Panc1 (cell line): ENCODE data around the gene POU2AF2. TPM values are rescaled to one million over a fixed set of nuclear protein-coding genes. Genes with fewer than 3 reads are reported as not detected.

ENCODE experiments used
- ATAC-seq: fragments of 200-7000 bp; cut with Tn5 transposase; 2 replicates; pipeline ENCODE4 v1.9.1; 2020; ENCODE audit warnings: mild to moderate bottlenecking, moderate library complexity
- BruUV-seq: library from RNA; stranded (reverse); fragments of 400-500 nt; replicated peaks from 2 replicates; lab custom pipeline; 2021; lab: Mats Ljungman, UMichigan
- CTCF ChIA-PET: fragments of 300-600 bp; sonication (Branson Sonifier 250); formaldehyde crosslinking; loops from one replicate; lab custom pipeline; 2022; ENCODE audit warnings: antibody characterized with exemption; lab: Charles Lee
- POLR2A ChIA-PET: fragments of 300-600 bp; sonication (Branson Sonifier 250); formaldehyde crosslinking; loops from one replicate; lab custom pipeline; 2022; ENCODE audit warnings: antibody characterized with exemption; lab: Charles Lee
- DNase-seq: peaks from one replicate; pipeline ENCODE4 v3.0.0-alpha.2; 2010; ENCODE audit warnings: low read depth, low spot score
- H3K27ac ChIP-seq: 2 replicates; pipeline ENCODE4 v1.5.1; 2011; ENCODE audit warnings: mild to moderate bottlenecking, low read length, inconsistent platforms
- H3K27me3 ChIP-seq: fragments of 200-500 bp; sonication (Bioruptor generic); 2 replicates; pipeline ENCODE4 v1.6.0; 2014; ENCODE audit warnings: low read length, inconsistent platforms; ENCODE audit not compliant: control insufficient read depth, insufficient read depth
- H3K36me3 ChIP-seq: fragments of 200-500 bp; sonication (Bioruptor generic); 2 replicates; pipeline ENCODE4 v1.5.1; 2014; ENCODE audit warnings: inconsistent platforms, mild to moderate bottlenecking, low read length, moderate library complexity; ENCODE audit not compliant: control insufficient read depth, insufficient read depth
- H3K4me1 ChIP-seq: 2 replicates; pipeline ENCODE4 v1.5.1; 2011; ENCODE audit warnings: inconsistent platforms, mild to moderate bottlenecking, low read length, moderate library complexity; ENCODE audit not compliant: control insufficient read depth, insufficient read depth
- H3K4me3 ChIP-seq, 2 experiments: 2 replicates each; pipeline ENCODE4 v1.5.1; 2011 to 2012; ENCODE audit warnings: low read depth in 2 of 2, low read length in 2 of 2, mild to moderate bottlenecking in 2 of 2, inconsistent platforms in 1 of 2, moderate library complexity in 1 of 2
- H3K9me3 ChIP-seq: fragments of 200-500 bp; sonication (Bioruptor generic); 2 replicates; pipeline ENCODE4 v1.5.1; 2014; ENCODE audit warnings: low read depth, mild to moderate bottlenecking, inconsistent platforms, low read length, moderate library complexity; ENCODE audit not compliant: control insufficient read depth, insufficient read depth
- CTCF ChIP-seq: fragments of 450-650 bp; IDR thresholded peaks from 2 replicates; pipeline ENCODE4 v1.5.1; 2017; ENCODE audit warnings: mild to moderate bottlenecking
- POLR2AphosphoS5 ChIP-seq: IDR thresholded peaks from 2 replicates; pipeline ENCODE4 v1.6.1; 2012; ENCODE audit warnings: mild to moderate bottlenecking, low read depth, low read length, moderate library complexity
- REST ChIP-seq, 2 experiments: IDR thresholded peaks; 2 replicates each; pipeline ENCODE4 v1.6.1; 2011 to 2012; ENCODE audit warnings: low read depth in 2 of 2, control low read depth in 1 of 2, low read length in 1 of 2, mild to moderate bottlenecking in 1 of 2, moderate library complexity in 1 of 2; ENCODE audit not compliant: insufficient read depth in 1 of 2
- SIN3A ChIP-seq: IDR thresholded peaks from 2 replicates; pipeline ENCODE4 v1.6.1; 2012; ENCODE audit warnings: low read depth, mild to moderate bottlenecking, low read length, moderate library complexity, borderline replicate concordance; ENCODE audit not compliant: insufficient read depth
- TCF7L2 ChIP-seq: IDR thresholded peaks from 2 replicates; pipeline ENCODE4 v1.6.1; 2011; ENCODE audit warnings: mild to moderate bottlenecking, low read depth, low read length, inconsistent platforms
- in situ Hi-C: cut with HindIII; loops from 2 replicates; pipeline ENCODE4 v1.10.0; 2016; ENCODE audit warnings: low sequenced_read_pairs, low pct_unique_long_range_greater_than_20kb
- intact Hi-C: fragments of 100-400 bp; cut with micrococcal nuclease; formaldehyde crosslinking; loops from one replicate; pipeline ENCODE4 v1.10.0; 2022; ENCODE audit not compliant: unreplicated experiment
- total RNA-seq: library from RNA; stranded (reverse); gene quantifications from one replicate; pipeline ENCODE4 v1.2.1, GENCODE V29; 2021; ENCODE audit not compliant: unreplicated experiment

The POU2AF2 gene
- total RNA-seq, 1 experiment from 2014 or later, result not detected

GRCh38 chr11:111300569-111300968 lies 55.0 kb downstream of the POU2AF2 start:
- DNase-seq, result no peak
- POLR2A ChIA-PET, result no interaction called here
- no peaks in the 10 kb centered on the region for H3K4me1 ChIP-seq
- no peaks in the 10 kb centered on the region for H3K36me3 ChIP-seq
- H3K9me3 ChIP-seq, result no peaks in the 10 kb centered on the region
- BruUV-seq, result no TSS peak
- no peak overlapping the region for H3K27ac ChIP-seq
- CTCF ChIA-PET, result no interaction called here
- in situ Hi-C loops (no loop called here), intact Hi-C loops (no loop called here)
- TF ChIP-seq POLR2AphosphoS5 (no peak), CTCF (no peak), SIN3A (no peak), REST (IDR thresholded peaks at IDR 0.05; ENCODE audit: insufficient read depth in 1 of 2, low read depth in 2 of 2, low read length in 1 of 2) (no peak), TCF7L2 (no peak)
- H3K4me3 ChIP-seq, result no peak overlapping the region
- no peak for ATAC-seq
- peaks cover 20% of the 10 kb centered on the region for H3K27me3 ChIP-seq

- Histone ChIP-seq H3K27me3 (peaks cover 25% of the 10 kb centered on the region), H3K36me3 (no peaks in the 10 kb centered on the region), H3K4me1 (no peaks in the 10 kb centered on the region), H3K4me3 (no peak overlapping the region), H3K9me3 (no peaks in the 10 kb centered on the region), H3K27ac (no peak overlapping the region)
- no TSS peak for BruUV-seq
- TF ChIP-seq CTCF (no peak), TCF7L2 (no peak), REST (IDR thresholded peaks at IDR 0.05; ENCODE audit: insufficient read depth in 1 of 2, low read depth in 2 of 2, low read length in 1 of 2) (no peak), SIN3A (no peak), POLR2AphosphoS5 (no peak)
- in situ Hi-C loops, result no loop called here
- DNase-seq, result no peak
- intact Hi-C loops, result no loop called here
- no peak for ATAC-seq
- ChIA-PET POLR2A (no interaction called here), CTCF (no interaction called here)
Observed at GRCh38 chr11:111301004-111301841, 55.7 kb downstream of the POU2AF2 start.
